ENCODE results near the gene SMIM15.

The SMIM15 gene

DNA sequence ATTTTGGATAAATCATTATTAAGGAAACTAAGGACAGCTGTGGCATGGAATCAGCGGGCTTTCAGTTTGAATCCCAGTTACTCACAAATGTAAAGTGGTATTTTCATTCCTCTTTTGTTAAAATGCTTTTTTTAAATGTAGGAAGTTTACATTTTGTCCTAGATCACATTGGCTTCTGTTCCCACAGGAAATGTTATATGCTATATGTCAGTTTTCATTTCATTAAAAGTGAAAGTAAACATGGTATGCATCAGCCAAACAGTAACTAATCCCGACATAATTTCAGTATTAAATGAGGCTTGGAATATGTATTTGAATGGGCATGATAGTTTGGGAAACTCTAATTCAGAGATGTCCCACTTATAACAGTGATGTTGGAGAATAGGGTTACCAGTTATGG, 18.6 kb upstream of the SMIM15 start:
- Histone ChIP-seq H3K4me3 (ENCODE audit: low read depth, low read length) (no peak overlapping the region), H3K4me2 (ENCODE audit: low read length) (no peak overlapping the region), H2BK120ac (ENCODE audit: insufficient read depth, low read length, poor library complexity) (no peak overlapping the region), H3K14ac (ENCODE audit: low read length) (no peak overlapping the region), H4K8ac (ENCODE audit: low read depth, low read length) (no peak overlapping the region), H3K18ac (ENCODE audit: low read length) (no peak overlapping the region), H4K12ac (ENCODE audit: low read depth, low read length) (no peak overlapping the region), H3K27ac (ENCODE audit: low read depth, low read length) (no peak overlapping the region), H2BK5ac (ENCODE audit: low read depth, low read length, poor library complexity) (no peak overlapping the region), H2AK5ac (ENCODE audit: low read length) (no peak overlapping the region), H3K79me1 (ENCODE audit: low read length) (no peaks in the 10 kb centered on the region), H2AFZ (ENCODE audit: insufficient read depth, low read length, poor library complexity) (no peak overlapping the region), H3K9ac (ENCODE audit: low read length) (no peak overlapping the region), H3K9me3 (ENCODE audit: insufficient read depth, low read depth, low read length) (no peaks in the 10 kb centered on the region), H3K79me2 (ENCODE audit: control insufficient read depth, insufficient read depth, low read length, poor library complexity) (no peaks in the 10 kb centered on the region), H3K4me1 (ENCODE audit: control insufficient read depth in 1 of 2, insufficient read depth in 2 of 2, low read length in 2 of 2) (no peaks in the 10 kb centered on the region), H3K23ac (ENCODE audit: low read length) (no peak overlapping the region), H3K27me3 (ENCODE audit: insufficient read depth, low read length) (no peaks in the 10 kb centered on the region), H2BK12ac (ENCODE audit: low read length) (no peak overlapping the region), H4K91ac (ENCODE audit: low read depth, low read length) (no peak overlapping the region), H3K4ac (ENCODE audit: low read depth, low read length) (no peak overlapping the region), H3K36me3 (ENCODE audit: control insufficient read depth in 1 of 2, insufficient read depth in 2 of 2, low read length in 2 of 2) (no peaks in the 10 kb centered on the region)
- WGBS (ENCODE audit: extremely low coverage, insufficient coverage, insufficient read length): no CpG with 5 or more reads among the region's 2 CpGs
- no peak for DNase-seq

DNA sequence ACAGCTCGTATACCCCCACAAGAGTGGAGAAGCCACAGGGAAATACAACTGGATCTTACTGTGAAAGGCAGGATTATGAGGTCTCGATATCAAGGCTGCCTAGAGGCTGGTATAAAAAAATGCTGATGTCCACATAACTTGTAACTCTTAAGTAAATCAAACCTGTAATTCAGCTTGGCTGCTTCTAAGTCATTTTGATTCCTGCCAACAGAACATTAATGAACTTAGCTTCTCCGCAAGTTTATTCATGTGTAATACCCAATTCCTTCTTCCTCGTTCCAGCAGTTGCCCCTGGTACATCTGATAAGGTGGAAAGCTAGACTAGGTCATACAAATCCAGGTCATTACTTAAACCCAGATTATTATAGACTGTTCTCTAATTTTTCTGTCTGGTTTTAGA, 16.4 kb upstream of the SMIM15 start:
- no peak overlapping the region for H2BK120ac ChIP-seq (ENCODE audit: insufficient read depth, low read length, poor library complexity)
- H3K14ac ChIP-seq (ENCODE audit: low read length): no peak overlapping the region
- no peaks in the 10 kb centered on the region for H3K4me1 ChIP-seq (ENCODE audit: control insufficient read depth in 1 of 2, insufficient read depth in 2 of 2, low read length in 2 of 2)
- H3K4me3 ChIP-seq (ENCODE audit: low read depth, low read length): no peak overlapping the region
- H3K4me2 ChIP-seq (ENCODE audit: low read length): no peak overlapping the region
- H3K79me2 ChIP-seq (ENCODE audit: control insufficient read depth, insufficient read depth, low read length, poor library complexity): no peaks in the 10 kb centered on the region
- no peak overlapping the region for H2AFZ ChIP-seq (ENCODE audit: insufficient read depth, low read length, poor library complexity)
- no peaks in the 10 kb centered on the region for H3K27me3 ChIP-seq (ENCODE audit: insufficient read depth, low read length)
- H3K4ac ChIP-seq (ENCODE audit: low read depth, low read length): no peak overlapping the region
- no CpG with 5 or more reads among the region's 4 CpGs for WGBS (ENCODE audit: extremely low coverage, insufficient coverage, insufficient read length)
- no peaks in the 10 kb centered on the region for H3K79me1 ChIP-seq (ENCODE audit: low read length)
- H3K18ac ChIP-seq (ENCODE audit: low read length): no peak overlapping the region
- H3K9ac ChIP-seq (ENCODE audit: low read length): no peak overlapping the region
- H3K23ac ChIP-seq (ENCODE audit: low read length): no peak overlapping the region
- no peak overlapping the region for H4K12ac ChIP-seq (ENCODE audit: low read depth, low read length)
- H3K9me3 ChIP-seq (ENCODE audit: insufficient read depth, low read depth, low read length): no peaks in the 10 kb centered on the region
- H4K8ac ChIP-seq (ENCODE audit: low read depth, low read length): no peak overlapping the region
- no peak overlapping the region for H4K91ac ChIP-seq (ENCODE audit: low read depth, low read length)
- DNase-seq: no peak
- no peak overlapping the region for H2AK5ac ChIP-seq (ENCODE audit: low read length)
- no peak overlapping the region for H2BK5ac ChIP-seq (ENCODE audit: low read depth, low read length, poor library complexity)
- H2BK12ac ChIP-seq (ENCODE audit: low read length): no peak overlapping the region
- no peaks in the 10 kb centered on the region for H3K36me3 ChIP-seq (ENCODE audit: control insufficient read depth in 1 of 2, insufficient read depth in 2 of 2, low read length in 2 of 2)
- no peak overlapping the region for H3K27ac ChIP-seq (ENCODE audit: low read depth, low read length)

DNA sequence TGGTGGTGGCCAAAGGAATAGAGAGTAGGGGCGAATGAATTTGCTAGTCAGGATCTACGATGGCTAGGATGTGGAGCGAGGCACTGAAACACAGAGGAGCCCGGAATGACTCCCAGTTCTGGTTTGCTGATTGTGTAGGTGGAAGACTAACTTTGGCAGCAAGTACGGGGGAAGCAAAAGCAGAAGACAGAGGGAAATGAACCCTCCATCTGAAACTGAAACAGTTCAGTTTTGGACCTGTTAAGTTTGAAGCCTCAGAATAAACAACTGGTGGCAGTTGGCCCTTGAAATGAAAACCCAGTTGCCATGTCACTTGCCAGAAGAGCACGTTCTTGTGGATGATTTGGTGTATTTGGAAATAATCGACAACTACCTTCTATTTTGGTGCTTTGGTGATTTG, 15.4 kb upstream of the SMIM15 start:
- Histone ChIP-seq H4K12ac (ENCODE audit: low read depth, low read length) (no peak overlapping the region), H3K4me1 (ENCODE audit: control insufficient read depth in 1 of 2, insufficient read depth in 2 of 2, low read length in 2 of 2) (no peaks in the 10 kb centered on the region), H3K36me3 (ENCODE audit: control insufficient read depth in 1 of 2, insufficient read depth in 2 of 2, low read length in 2 of 2) (no peaks in the 10 kb centered on the region), H2BK5ac (ENCODE audit: low read depth, low read length, poor library complexity) (no peak overlapping the region), H3K4me3 (ENCODE audit: low read depth, low read length) (no peak overlapping the region), H3K27me3 (ENCODE audit: insufficient read depth, low read length) (no peaks in the 10 kb centered on the region), H4K91ac (ENCODE audit: low read depth, low read length) (no peak overlapping the region), H3K23ac (ENCODE audit: low read length) (no peak overlapping the region), H3K9me3 (ENCODE audit: insufficient read depth, low read depth, low read length) (no peaks in the 10 kb centered on the region), H3K4me2 (ENCODE audit: low read length) (no peak overlapping the region), H2AK5ac (ENCODE audit: low read length) (no peak overlapping the region), H3K27ac (ENCODE audit: low read depth, low read length) (no peak overlapping the region), H3K18ac (ENCODE audit: low read length) (no peak overlapping the region), H3K9ac (ENCODE audit: low read length) (no peak overlapping the region), H2BK12ac (ENCODE audit: low read length) (no peak overlapping the region), H4K8ac (ENCODE audit: low read depth, low read length) (no peak overlapping the region), H2AFZ (ENCODE audit: insufficient read depth, low read length, poor library complexity) (no peak overlapping the region), H2BK120ac (ENCODE audit: insufficient read depth, low read length, poor library complexity) (no peak overlapping the region), H3K4ac (ENCODE audit: low read depth, low read length) (no peak overlapping the region), H3K79me2 (ENCODE audit: control insufficient read depth, insufficient read depth, low read length, poor library complexity) (no peaks in the 10 kb centered on the region), H3K79me1 (ENCODE audit: low read length) (no peaks in the 10 kb centered on the region), H3K14ac (ENCODE audit: low read length) (no peak overlapping the region)
- no peak for DNase-seq
- WGBS (ENCODE audit: extremely low coverage, insufficient coverage, insufficient read length): no CpG with 5 or more reads among the region's 7 CpGs

DNA sequence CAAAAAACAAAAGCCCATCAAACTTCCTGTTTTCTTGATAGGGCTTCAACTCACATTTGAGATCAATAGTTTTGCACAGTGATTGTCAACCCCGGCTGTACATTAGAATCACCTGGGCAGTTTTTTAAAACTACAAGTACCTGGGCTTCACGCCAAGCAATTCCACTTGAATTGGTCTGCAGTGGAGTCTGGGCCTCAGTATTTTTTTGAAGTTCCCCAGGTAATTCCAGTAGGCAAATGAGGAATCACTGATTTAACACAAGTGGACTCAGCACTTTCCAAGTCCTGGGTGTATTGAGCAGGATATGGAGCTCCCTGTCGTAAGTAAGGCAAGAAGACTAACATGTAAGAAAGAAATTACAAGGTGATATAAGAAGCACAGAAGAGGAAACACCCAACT, 14.8 kb upstream of the SMIM15 start:
- DNase-seq: no peak
- H3K4ac ChIP-seq (ENCODE audit: low read depth, low read length): no peak overlapping the region
- no peak overlapping the region for H3K4me2 ChIP-seq (ENCODE audit: low read length)
- H3K23ac ChIP-seq (ENCODE audit: low read length): no peak overlapping the region
- WGBS (ENCODE audit: extremely low coverage, insufficient coverage, insufficient read length): no CpG with 5 or more reads among the region's 3 CpGs
- H2AK5ac ChIP-seq (ENCODE audit: low read length): no peak overlapping the region
- no peak overlapping the region for H4K12ac ChIP-seq (ENCODE audit: low read depth, low read length)
- H2AFZ ChIP-seq (ENCODE audit: insufficient read depth, low read length, poor library complexity): no peak overlapping the region
- H4K8ac ChIP-seq (ENCODE audit: low read depth, low read length): no peak overlapping the region
- H3K36me3 ChIP-seq (ENCODE audit: control insufficient read depth in 1 of 2, insufficient read depth in 2 of 2, low read length in 2 of 2): no peaks in the 10 kb centered on the region
- no peaks in the 10 kb centered on the region for H3K79me1 ChIP-seq (ENCODE audit: low read length)
- no peak overlapping the region for H2BK5ac ChIP-seq (ENCODE audit: low read depth, low read length, poor library complexity)
- H3K27ac ChIP-seq (ENCODE audit: low read depth, low read length): no peak overlapping the region
- H4K91ac ChIP-seq (ENCODE audit: low read depth, low read length): no peak overlapping the region
- H3K14ac ChIP-seq (ENCODE audit: low read length): no peak overlapping the region
- no peak overlapping the region for H3K9ac ChIP-seq (ENCODE audit: low read length)
- no peak overlapping the region for H3K4me3 ChIP-seq (ENCODE audit: low read depth, low read length)
- H3K9me3 ChIP-seq (ENCODE audit: insufficient read depth, low read depth, low read length): no peaks in the 10 kb centered on the region
- H3K27me3 ChIP-seq (ENCODE audit: insufficient read depth, low read length): no peaks in the 10 kb centered on the region
- H2BK120ac ChIP-seq (ENCODE audit: insufficient read depth, low read length, poor library complexity): no peak overlapping the region
- H3K18ac ChIP-seq (ENCODE audit: low read length): no peak overlapping the region
- no peaks in the 10 kb centered on the region for H3K4me1 ChIP-seq (ENCODE audit: control insufficient read depth in 1 of 2, insufficient read depth in 2 of 2, low read length in 2 of 2)
- no peak overlapping the region for H2BK12ac ChIP-seq (ENCODE audit: low read length)
- H3K79me2 ChIP-seq (ENCODE audit: control insufficient read depth, insufficient read depth, low read length, poor library complexity): no peaks in the 10 kb centered on the region
